Osteocyte (in vitro differentiated cells): Measurements from ENCODE around the gene TMEM117. TPM values are rescaled to one million over a fixed set of nuclear protein-coding genes. Genes with fewer than 3 reads are reported as not detected.

ENCODE experiments used
- DNase-seq: peaks from one replicate; pipeline ENCODE4 v3.0.0; 2021; ENCODE audit warnings: mixed read lengths; ENCODE audit not compliant: unreplicated experiment; ENCODE audit errors: extremely low spot score
- H3K27ac Mint-ChIP-seq: one replicate; pipeline ENCODE4 v1.8.0; 2021; ENCODE audit warnings: mild to moderate bottlenecking, mixed read lengths; ENCODE audit not compliant: unreplicated experiment
- H3K27me3 Mint-ChIP-seq: one replicate; pipeline ENCODE4 v1.8.0; 2021; ENCODE audit warnings: mixed read lengths; ENCODE audit not compliant: unreplicated experiment
- H3K36me3 Mint-ChIP-seq: one replicate; pipeline ENCODE4 v1.8.0; 2021; ENCODE audit warnings: mixed read lengths; ENCODE audit not compliant: unreplicated experiment
- H3K4me1 Mint-ChIP-seq: one replicate; pipeline ENCODE4 v1.8.0; 2021; ENCODE audit warnings: mixed read lengths; ENCODE audit not compliant: unreplicated experiment
- H3K4me3 Mint-ChIP-seq: one replicate; pipeline ENCODE4 v1.8.0; 2021; ENCODE audit warnings: mild to moderate bottlenecking, moderate library complexity, mixed read lengths; ENCODE audit not compliant: unreplicated experiment
- H3K9me3 Mint-ChIP-seq: one replicate; pipeline ENCODE4 v1.8.0; 2021; ENCODE audit warnings: mixed read lengths; ENCODE audit not compliant: unreplicated experiment
- total RNA-seq: library from RNA; stranded (reverse); gene quantifications from 2 replicates; pipeline ENCODE4 v1.2.1, GENCODE V29; 2021
- TF ChIP-seq, protein P1 (sequence below): fragments of 200-600 bp; sonication (generic); IDR thresholded peaks from 2 replicates; pipeline ENCODE4 v1.5.0; 2021; ENCODE audit warnings: antibody characterized with exemption, mild to moderate bottlenecking, moderate library complexity

TMEM117 gene
- total RNA-seq, 1 donor from 2014 or later, result 14.2 TPM

- no peak overlapping the region for H3K27ac Mint-ChIP-seq
- DNase-seq, result no peak
- TF ChIP-seq, protein P1, sequence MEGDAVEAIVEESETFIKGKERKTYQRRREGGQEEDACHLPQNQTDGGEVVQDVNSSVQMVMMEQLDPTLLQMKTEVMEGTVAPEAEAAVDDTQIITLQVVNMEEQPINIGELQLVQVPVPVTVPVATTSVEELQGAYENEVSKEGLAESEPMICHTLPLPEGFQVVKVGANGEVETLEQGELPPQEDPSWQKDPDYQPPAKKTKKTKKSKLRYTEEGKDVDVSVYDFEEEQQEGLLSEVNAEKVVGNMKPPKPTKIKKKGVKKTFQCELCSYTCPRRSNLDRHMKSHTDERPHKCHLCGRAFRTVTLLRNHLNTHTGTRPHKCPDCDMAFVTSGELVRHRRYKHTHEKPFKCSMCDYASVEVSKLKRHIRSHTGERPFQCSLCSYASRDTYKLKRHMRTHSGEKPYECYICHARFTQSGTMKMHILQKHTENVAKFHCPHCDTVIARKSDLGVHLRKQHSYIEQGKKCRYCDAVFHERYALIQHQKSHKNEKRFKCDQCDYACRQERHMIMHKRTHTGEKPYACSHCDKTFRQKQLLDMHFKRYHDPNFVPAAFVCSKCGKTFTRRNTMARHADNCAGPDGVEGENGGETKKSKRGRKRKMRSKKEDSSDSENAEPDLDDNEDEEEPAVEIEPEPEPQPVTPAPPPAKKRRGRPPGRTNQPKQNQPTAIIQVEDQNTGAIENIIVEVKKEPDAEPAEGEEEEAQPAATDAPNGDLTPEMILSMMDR, result peak; percentile 38
- no peaks in the 10 kb centered on the region for H3K27me3 Mint-ChIP-seq
- H3K4me1 Mint-ChIP-seq, result peaks cover 8% of the 10 kb centered on the region
- H3K36me3 Mint-ChIP-seq, result no peaks in the 10 kb centered on the region
- H3K9me3 Mint-ChIP-seq, result no peaks in the 10 kb centered on the region
- no peak overlapping the region for H3K4me3 Mint-ChIP-seq
Observed at GRCh38 chr12:43937947-43938346, 102.1 kb downstream of the TMEM117 start.

- Mint-ChIP-seq H3K27me3 (no peaks in the 10 kb centered on the region), H3K9me3 (no peaks in the 10 kb centered on the region), H3K27ac (peak overlapping the region; percentile 69), H3K36me3 (no peaks in the 10 kb centered on the region), H3K4me3 (no peak overlapping the region), H3K4me1 (peaks cover 8% of the 10 kb centered on the region)
- TF ChIP-seq, protein P1, result no peak
- no peak for DNase-seq
Observed at GRCh38 chr12:43942379-43942778, 106.5 kb downstream of the TMEM117 start.

- Mint-ChIP-seq H3K27me3 (no peaks in the 10 kb centered on the region), H3K4me1 (peaks cover 12% of the 10 kb centered on the region), H3K4me3 (no peak overlapping the region), H3K27ac (no peak overlapping the region), H3K36me3 (peaks cover 8% of the 10 kb centered on the region), H3K9me3 (no peaks in the 10 kb centered on the region)
- TF ChIP-seq, protein P1, result no peak
- no peak for DNase-seq
Observed at GRCh38 chr12:43945983-43946382, 110.1 kb downstream of the TMEM117 start.

DNA sequence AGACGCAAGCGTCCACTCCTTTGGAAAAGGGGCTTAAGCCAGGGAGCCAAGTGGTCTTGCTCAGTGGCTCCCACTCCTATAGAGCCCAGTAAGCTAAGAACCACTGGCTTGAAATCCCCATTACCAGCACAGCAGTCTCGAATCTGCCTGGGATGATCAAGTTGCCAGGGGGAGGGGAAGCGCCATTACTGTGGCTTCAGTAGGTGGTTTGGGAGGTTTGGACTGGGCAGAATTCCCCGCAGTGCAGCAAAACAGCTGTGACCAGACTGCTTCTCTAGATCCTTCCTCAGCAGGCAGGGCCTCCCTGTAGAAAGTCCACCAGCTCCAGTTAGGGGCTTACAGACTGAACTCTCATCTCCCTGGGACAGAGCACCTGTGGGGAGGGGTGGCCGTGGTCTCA, 115.4 kb downstream of the TMEM117 start:
- Mint-ChIP-seq H3K4me1 (peaks cover 4% of the 10 kb centered on the region), H3K9me3 (peaks cover 10% of the 10 kb centered on the region), H3K27ac (no peak overlapping the region), H3K36me3 (peaks cover 13% of the 10 kb centered on the region), H3K27me3 (peaks cover 3% of the 10 kb centered on the region), H3K4me3 (no peak overlapping the region)
- TF ChIP-seq, protein P1, result no peak
- DNase-seq, result no peak

GRCh38 chr12:43957732-43958372, 122.0 kb downstream of the TMEM117 start:
- Mint-ChIP-seq H3K36me3 (no peaks in the 10 kb centered on the region), H3K27me3 (peaks cover 3% of the 10 kb centered on the region), H3K27ac (no peak overlapping the region), H3K9me3 (peaks cover 3% of the 10 kb centered on the region), H3K4me3 (no peak overlapping the region), H3K4me1 (no peaks in the 10 kb centered on the region)
- no peak for DNase-seq
- TF ChIP-seq, protein P1, result peak; percentile 70
